Tibial nerve (tissue), 4 donors: ENCODE data around the gene LIPM. TPM values are rescaled to one million over a fixed set of nuclear protein-coding genes. Genes with fewer than 3 reads are reported as not detected.

Experiments
- DNase-seq, 2 donors: peaks; one replicate each; pipeline ENCODE4 v3.0.0-alpha.2; 2019; ENCODE audit warnings: low spot score in 2 of 2
- H3K27ac ChIP-seq, 4 donors: fragments of 200-600 bp; sonication (generic) in 3 of 4; one replicate each; pipeline ENCODE4 v1.5.1; 2017 to 2019; ENCODE audit warnings: mild to moderate bottlenecking in 1 of 4
- H3K27me3 ChIP-seq, 2 donors: fragments of 200-600 bp; sonication (generic) in 1 of 2; one replicate each; pipeline versions ENCODE4 v1.5.1 to v1.6.0; 2017 to 2019
- H3K36me3 ChIP-seq, 3 donors: fragments of 200-600 bp; sonication (generic); one replicate each; pipeline ENCODE4 v1.5.1; 2018 to 2019
- H3K4me1 ChIP-seq, 4 donors: fragments of 200-600 bp; sonication (generic) in 3 of 4; one replicate each; pipeline ENCODE4 v1.5.1; 2017 to 2019
- H3K4me3 ChIP-seq, 4 donors: fragments of 200-600 bp; sonication (generic) in 3 of 4; one replicate each; pipeline ENCODE4 v1.5.1; 2017 to 2019; ENCODE audit warnings: mild to moderate bottlenecking in 1 of 4, moderate library complexity in 1 of 4
- H3K9me3 ChIP-seq, 4 donors: fragments of 200-600 bp; sonication (generic) in 3 of 4; one replicate each; pipeline ENCODE4 v1.5.1; 2017 to 2019
- CTCF ChIP-seq, 5 experiments: fragments of 200-600 bp in 3 of 5; fragments of 450-650 bp in 2 of 5; sonication (generic) in 3 of 5; IDR thresholded peaks; one replicate each; pipeline ENCODE4 v1.5.1; 2016 to 2019; ENCODE audit warnings: antibody characterized with exemption in 5 of 5, mild to moderate bottlenecking in 3 of 5, moderate library complexity in 2 of 5
- EP300 ChIP-seq, 2 donors: sonication (generic); formaldehyde crosslinking; IDR thresholded peaks; one replicate each; pipeline ENCODE4 v1.6.1; 2017; ENCODE audit warnings: antibody characterized with exemption in 2 of 2, mild to moderate bottlenecking in 1 of 2
- POLR2A ChIP-seq, 2 donors: fragments of 450-650 bp; IDR thresholded peaks; one replicate each; pipeline ENCODE4 v1.6.1; 2017; ENCODE audit warnings: antibody characterized with exemption in 2 of 2, mild to moderate bottlenecking in 2 of 2, moderate library complexity in 2 of 2
- WGBS, 2 donors: methylation state at CpG; one replicate each; pipeline ENCODE4 v1.1.5; 2018; 5-methylcytosine and 5-hydroxymethylcytosine counted together
- total RNA-seq, 4 donors: library from RNA; depleted of rRNA; stranded (reverse); fragments of >200 nt; gene quantifications; one replicate each; pipeline ENCODE4 v1.1.0, GENCODE V29; 2016

The LIPM gene
- total RNA-seq, 4 donors from 2014 or later: not detected

- H3K27me3 ChIP-seq: no peaks in the 10 kb centered on the region
- no peaks in the 10 kb centered on the region for H3K4me1 ChIP-seq
- no peaks in the 10 kb centered on the region for H3K36me3 ChIP-seq
- DNase-seq: no peak
- 43 to 55% methylated on average over 1 of the region's 1 CpG for WGBS, 2 donors
- TF ChIP-seq CTCF (IDR thresholded peaks at IDR 0.05): no peak
- no peak for TF ChIP-seq EP300 (IDR thresholded peaks at IDR 0.05)
- no peak for TF ChIP-seq POLR2A (IDR thresholded peaks at IDR 0.05)
- H3K9me3 ChIP-seq: no peaks in the 10 kb centered on the region
- H3K27ac ChIP-seq: no peak overlapping the region
- no peak overlapping the region for H3K4me3 ChIP-seq
Observed at GRCh38 chr10:88762906-88763305, 39.6 kb upstream of the LIPM start.

DNA sequence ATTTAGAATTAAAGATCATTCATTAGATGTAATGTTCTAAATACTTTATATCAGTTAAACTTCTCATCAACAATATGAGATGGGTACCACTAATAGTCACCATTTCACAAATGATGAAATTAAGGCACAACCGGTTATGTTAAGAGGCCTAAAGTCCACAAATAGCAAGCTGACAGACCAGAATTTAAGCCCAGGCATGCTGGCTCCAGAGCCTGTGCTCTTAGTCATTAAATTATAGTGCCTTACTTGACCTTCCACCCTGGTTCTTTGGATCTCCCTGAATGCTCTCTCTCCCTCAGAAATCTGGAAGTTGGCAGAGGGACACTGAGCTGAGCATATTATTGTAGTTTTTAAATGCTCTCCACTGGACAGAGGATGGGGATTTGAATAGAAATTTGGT lies 39.1 kb upstream of the LIPM start:
- Histone ChIP-seq H3K27me3 (no peaks in the 10 kb centered on the region), H3K4me1 (no peaks in the 10 kb centered on the region), H3K4me3 (no peak overlapping the region), H3K27ac (no peak overlapping the region), H3K9me3 (no peaks in the 10 kb centered on the region), H3K36me3 (no peaks in the 10 kb centered on the region)
- DNase-seq: no peak
- 35 to 41% methylated on average over 1 of the region's 1 CpG for WGBS, 2 donors
- no peak for TF ChIP-seq POLR2A (IDR thresholded peaks at IDR 0.05)
- TF ChIP-seq EP300 (IDR thresholded peaks at IDR 0.05): no peak
- TF ChIP-seq CTCF (IDR thresholded peaks at IDR 0.05): no peak

GRCh38 chr10:88764110-88764509 lies 38.4 kb upstream of the LIPM start:
- DNase-seq: no peak
- TF ChIP-seq POLR2A (IDR thresholded peaks at IDR 0.05) (no peak), EP300 (IDR thresholded peaks at IDR 0.05) (no peak), CTCF (IDR thresholded peaks at IDR 0.05) (no peak)
- no peaks in the 10 kb centered on the region for H3K4me1 ChIP-seq
- H3K9me3 ChIP-seq: no peaks in the 10 kb centered on the region
- no peak overlapping the region for H3K4me3 ChIP-seq
- H3K36me3 ChIP-seq: no peaks in the 10 kb centered on the region
- H3K27me3 ChIP-seq: no peaks in the 10 kb centered on the region
- WGBS, 2 donors: 87 to 92% methylated on average over 3 of the region's 3 CpGs
- no peak overlapping the region for H3K27ac ChIP-seq

DNA sequence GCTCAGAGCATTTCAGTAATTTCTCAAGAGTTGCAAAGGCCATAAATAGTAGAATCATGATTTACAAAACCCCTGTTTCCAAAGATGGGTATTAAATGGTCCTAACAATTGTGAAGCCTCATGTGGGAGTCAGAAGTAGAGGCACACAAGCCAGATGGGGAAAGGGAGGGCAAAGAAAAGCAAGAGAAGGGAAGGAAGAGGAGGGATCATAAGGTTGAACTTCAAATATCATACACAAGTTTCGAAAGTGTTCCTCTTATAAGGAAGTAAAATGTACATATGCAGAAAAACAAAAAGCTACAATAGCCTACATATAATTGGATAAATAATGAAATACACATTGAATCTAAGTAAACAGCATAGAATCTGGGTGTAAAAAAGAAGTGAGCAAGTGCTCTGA lies 36.7 kb upstream of the LIPM start:
- Histone ChIP-seq H3K27ac (no peak overlapping the region), H3K4me3 (no peak overlapping the region), H3K9me3 (no peaks in the 10 kb centered on the region), H3K4me1 (no peaks in the 10 kb centered on the region), H3K36me3 (no peaks in the 10 kb centered on the region), H3K27me3 (no peaks in the 10 kb centered on the region)
- TF ChIP-seq POLR2A (IDR thresholded peaks at IDR 0.05) (no peak), CTCF (IDR thresholded peaks at IDR 0.05) (no peak), EP300 (IDR thresholded peaks at IDR 0.05) (no peak)
- WGBS, 2 donors: 67 to 89% methylated on average over 1 of the region's 1 CpG
- no peak for DNase-seq

GRCh38 chr10:88769384-88769783 lies 33.1 kb upstream of the LIPM start:
- no peak for TF ChIP-seq CTCF (IDR thresholded peaks at IDR 0.05)
- TF ChIP-seq EP300 (IDR thresholded peaks at IDR 0.05): no peak
- no peak for TF ChIP-seq POLR2A (IDR thresholded peaks at IDR 0.05)
- Histone ChIP-seq H3K9me3 (peaks cover 0 to 7% (median 3%) of the 10 kb centered on the region in 4 donors), H3K36me3 (no peaks in the 10 kb centered on the region), H3K27ac (no peak overlapping the region), H3K4me1 (no peaks in the 10 kb centered on the region), H3K4me3 (no peak overlapping the region), H3K27me3 (no peaks in the 10 kb centered on the region)
- DNase-seq: no peak
- WGBS, 2 donors: 36 to 43% methylated on average over 1 of the region's 1 CpG
